Renal cortex interstitium (tissue), 11 donors: Measurements from ENCODE around the gene SPATA25. TPM values are rescaled to one million over a fixed set of nuclear protein-coding genes. Genes with fewer than 3 reads are reported as not detected.

Experiments
- DNase-seq, 11 donors: peaks; one replicate each; pipeline ENCODE4 v3.0.0-alpha.2; 2013; ENCODE audit warnings: low read depth in 9 of 11, low spot score in 4 of 11; ENCODE audit errors: extremely low read depth in 1 of 11
- polyA plus RNA-seq, 3 donors: library from polyadenylated mRNA; unstranded; fragments of 120-200 nt; gene quantifications; one replicate each; pipeline ENCODE4 v1.2.1, GENCODE V29; 2013; ENCODE audit not compliant: insufficient read length in 3 of 3

The SPATA25 gene
- polyA plus RNA-seq, 3 donors: 2.7 to 7.2 (median 3.5) TPM

DNA sequence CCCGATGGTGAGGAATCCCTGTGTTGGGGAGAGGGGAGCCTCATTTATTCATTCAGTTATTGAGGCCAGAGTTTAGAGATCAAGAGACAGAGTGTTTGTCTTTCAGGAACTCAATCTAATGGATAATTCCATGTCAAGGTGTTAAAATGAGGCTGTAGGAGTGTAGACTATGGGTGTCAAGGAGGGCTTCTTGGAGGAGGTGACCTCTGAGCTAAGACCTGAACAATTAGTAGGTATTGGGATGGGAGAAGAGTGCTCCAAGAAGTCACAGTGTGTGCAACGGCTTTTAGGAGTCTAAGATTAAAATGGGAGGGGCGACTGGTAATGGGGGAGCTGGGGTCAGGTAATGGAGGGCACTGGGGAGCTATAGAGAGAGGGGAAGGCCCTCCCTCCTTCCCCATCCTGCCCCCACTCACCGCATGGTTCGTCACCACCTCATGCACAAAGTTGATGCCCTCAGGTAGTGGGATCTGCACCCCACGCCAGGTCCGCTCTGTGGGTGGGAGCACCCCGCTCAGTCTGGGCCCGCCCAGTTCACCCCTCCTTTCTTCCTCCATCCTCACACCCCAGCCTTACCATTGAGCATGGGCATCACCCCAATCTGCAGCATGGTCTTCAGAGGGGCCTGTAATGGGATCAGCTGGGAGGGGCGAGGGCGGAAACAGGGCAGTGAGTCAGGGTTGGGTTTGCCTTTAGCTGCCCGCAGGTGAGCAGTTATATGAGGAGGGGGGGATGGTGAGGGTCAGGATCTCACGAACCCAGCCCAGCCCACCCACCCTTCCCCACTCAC is 11.8 kb upstream of the SPATA25 start:
- no peak for DNase-seq

DNA sequence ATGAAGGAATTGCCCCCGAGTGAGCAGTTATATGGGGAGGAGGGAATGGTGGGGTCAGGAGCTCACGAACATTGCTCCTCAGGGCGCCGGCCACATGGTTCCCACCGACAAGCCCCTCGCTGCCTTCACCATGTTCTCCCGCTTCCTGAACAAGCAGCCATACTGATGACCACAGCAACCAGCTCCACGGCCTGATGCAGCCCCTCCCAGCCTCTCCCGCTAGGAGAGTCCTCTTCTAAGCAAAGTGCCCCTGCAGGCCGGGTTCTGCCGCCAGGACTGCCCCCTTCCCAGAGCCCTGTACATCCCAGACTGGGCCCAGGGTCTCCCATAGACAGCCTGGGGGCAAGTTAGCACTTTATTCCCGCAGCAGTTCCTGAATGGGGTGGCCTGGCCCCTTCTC is 10.9 kb upstream of the SPATA25 start:
- DNase-seq: no peak

DNA sequence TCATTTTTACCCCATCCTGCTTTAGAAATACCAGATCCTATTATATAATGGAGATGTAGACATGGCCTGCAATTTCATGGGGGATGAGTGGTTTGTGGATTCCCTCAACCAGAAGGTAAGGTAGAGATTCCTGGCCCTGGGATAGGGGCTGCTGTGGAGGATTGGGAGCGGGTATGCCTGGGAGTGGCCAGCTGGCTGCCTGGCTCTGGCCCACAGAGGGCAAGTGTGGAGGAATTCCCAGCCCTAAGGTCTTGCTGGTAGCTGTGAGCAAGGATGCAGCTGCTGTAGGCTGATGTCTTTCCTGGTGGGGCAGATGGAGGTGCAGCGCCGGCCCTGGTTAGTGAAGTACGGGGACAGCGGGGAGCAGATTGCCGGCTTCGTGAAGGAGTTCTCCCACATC is 10.3 kb upstream of the SPATA25 start:
- no peak for DNase-seq

DNA sequence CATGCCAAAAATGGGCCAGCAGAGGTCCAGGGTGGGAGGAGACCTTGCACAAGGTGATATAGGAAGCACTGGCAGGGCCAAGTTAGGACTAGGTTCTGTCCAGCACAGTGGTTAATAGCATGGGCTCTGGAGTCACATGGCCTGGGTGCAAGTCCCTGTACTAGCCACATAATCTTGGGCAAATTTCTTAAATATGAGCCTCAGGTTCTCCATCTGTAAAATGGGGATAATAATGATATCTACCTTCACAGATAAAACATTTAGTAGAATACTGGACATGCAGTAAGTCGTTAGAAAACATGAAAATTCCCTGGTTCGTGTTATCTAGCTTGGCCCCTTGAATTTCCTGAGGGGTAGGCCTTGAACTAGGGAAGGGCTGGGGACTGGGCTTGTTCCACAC is 9.9 kb upstream of the SPATA25 start:
- DNase-seq: no peak

DNA sequence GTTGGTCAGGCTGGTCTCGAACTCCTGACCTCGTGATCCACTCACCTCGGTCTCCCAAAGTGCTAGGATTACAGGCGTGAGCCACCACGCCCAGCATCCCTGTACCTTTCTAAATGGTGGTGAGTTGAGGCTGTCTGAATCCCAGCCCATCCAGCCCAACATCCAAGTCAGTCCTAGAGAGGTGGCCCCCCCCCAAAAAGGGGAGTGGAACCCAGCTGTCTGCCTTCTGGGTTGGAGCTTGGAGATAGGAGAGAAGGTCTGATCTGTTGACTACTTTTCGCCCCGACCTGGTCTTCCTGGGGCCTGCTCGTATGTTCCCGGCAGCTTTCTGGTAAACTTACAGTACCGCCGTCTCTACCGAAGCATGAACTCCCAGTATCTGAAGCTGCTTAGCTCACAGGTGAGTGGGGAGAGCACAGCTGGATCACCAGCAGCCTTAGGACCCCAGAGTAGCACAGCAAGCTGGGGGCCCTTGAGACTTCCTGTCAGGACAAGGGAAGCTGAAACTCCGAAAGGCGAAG is 9.3 kb upstream of the SPATA25 start:
- DNase-seq: no peak

DNA sequence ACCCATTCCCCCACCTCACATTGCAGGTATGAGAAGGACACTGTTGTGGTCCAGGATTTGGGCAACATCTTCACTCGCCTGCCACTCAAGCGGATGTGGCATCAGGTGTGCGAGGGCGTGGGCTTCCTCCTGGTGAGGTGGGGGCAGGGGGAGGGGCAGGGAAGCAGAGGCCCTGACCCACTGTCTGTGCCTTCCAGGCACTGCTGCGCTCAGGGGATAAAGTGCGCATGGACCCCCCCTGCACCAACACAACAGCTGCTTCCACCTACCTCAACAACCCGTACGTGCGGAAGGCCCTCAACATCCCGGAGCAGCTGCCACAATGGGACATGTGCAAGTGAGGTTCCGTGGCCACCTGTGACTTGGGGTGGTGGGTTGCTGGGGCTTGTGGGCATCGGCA is 7.4 kb upstream of the SPATA25 start:
- DNase-seq: no peak

DNA sequence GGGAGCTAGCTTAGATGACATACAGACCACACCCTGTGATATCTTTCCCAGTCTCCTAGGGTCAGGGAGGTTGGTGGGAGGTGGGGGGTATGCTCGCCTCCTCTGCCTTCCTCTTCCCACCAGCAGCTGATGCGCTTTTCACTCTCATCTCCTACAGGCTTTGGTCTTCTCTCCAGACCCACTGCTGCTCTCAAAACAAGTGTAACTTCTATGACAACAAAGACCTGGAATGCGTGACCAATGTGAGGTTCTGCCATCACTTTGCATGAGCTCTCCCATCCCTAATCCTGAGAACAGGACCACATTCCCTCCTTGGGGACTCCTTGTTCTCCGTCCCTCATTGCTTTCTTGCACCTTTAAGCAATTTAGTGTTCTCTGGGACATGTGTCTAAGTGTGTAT is 6.4 kb upstream of the SPATA25 start:
- no peak for DNase-seq

DNA sequence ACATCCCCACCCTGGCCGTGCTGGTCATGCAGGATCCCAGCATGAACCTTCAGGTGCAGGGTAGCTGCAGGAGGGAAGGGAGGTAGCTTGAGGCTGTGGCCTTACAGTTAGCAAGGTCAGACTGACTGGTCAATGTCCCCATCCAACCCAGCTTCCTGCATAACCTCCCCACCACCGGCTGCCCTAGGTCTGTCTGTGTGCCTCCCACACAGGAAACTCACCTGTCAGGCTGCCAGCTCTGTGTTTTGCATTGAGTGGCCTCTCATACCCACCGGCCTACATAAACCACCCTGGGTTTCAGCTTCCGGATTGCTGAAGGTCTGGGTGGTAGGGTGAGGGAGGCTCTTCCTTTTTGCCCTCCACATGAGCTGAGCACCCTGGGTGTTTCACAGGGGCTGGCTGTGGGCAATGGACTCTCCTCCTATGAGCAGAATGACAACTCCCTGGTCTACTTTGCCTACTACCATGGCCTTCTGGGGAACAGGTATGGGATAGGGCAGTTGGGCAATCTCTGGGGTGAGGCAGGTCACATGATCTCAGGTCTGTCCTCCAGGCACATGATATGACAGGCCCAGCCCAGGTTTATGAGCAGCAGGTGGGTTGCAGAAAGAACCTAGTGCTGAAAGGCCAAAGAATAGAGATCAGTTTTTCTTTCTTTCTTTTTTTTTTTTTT is 5.5 kb upstream of the SPATA25 start:
- no peak for DNase-seq

DNA sequence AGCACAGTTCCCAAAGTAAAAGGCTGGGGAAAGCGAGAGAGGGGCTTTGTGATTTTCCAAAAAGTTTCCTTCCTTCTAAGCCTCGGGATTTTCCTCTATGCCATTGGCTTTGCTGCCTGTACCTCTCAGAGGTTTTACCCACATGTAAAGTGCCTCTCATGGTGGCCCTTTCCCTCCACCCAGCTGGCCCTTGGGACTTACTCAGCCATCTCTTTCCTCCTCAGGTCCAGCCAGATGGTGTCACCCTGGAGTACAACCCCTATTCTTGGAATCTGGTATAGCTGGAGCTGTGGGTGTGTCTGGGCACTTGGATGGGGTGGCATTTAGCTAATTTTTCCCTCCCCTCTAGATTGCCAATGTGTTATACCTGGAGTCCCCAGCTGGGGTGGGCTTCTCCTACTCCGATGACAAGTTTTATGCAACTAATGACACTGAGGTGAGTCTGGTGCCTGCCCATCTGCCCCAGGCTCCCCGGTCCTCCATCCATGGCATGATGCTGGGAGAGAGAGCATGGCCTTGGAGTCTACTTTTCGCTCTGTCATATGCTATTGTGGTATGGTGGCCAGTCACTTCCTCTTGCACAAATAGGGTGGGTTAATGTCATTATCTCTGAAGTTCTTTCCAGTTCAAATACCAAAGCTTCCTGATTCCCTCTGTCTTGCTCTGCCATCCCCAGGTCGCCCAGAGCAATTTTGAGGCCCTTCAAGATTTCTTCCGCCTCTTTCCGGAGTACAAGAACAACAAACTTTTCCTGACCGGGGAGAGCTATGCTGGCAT is 4.8 kb upstream of the SPATA25 start:
- DNase-seq: no peak

DNA sequence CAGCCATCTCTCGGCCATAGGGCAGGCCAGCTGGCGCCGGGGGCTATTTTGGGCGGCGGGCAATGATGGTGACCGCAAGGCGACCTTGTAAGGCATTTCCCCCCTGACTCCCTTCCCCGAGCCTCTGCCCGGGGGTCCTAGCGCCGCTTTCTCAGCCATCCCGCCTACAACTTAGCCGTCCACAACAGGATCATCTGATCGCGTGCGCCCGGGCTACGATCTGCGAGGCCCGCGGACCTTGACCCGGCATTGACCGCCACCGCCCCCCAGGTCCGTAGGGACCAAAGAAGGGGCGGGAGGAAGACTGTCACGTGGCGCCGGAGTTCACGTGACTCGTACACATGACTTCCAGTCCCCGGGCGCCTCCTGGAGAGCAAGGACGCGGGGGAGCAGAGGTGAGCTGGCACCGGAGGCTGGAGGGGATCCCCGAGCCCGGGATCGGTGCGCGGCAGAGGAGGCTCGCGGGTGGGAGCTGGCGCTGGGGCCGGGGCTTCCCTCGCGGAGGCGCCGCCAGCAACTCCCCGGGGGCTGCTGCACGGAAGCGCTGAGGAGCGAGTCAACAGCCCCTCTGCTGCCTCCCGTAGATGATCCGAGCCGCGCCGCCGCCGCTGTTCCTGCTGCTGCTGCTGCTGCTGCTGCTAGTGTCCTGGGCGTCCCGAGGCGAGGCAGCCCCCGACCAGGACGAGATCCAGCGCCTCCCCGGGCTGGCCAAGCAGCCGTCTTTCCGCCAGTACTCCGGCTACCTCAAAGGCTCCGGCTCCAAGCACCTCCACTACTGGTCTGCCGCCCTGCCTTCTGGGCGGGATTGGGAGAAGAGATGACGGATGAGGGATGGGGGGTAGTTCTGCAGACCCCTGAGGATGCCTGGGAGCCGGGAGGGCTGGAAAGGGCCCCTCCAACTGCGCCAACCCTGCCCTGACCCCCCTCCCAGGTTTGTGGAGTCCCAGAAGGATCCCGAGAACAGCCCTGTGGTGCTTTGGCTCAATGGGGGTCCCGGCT is 3.9 kb upstream of the SPATA25 start, which contains the start of the genes CTSA and NEURL2:
TSS of gene CTSA (plus strand) at position 351 of the 999 bp plus-strand sequence. CDS start at position 585, 234 bp downstream.
TSS of gene NEURL2 (minus strand) at position 224 of the 999 bp plus-strand sequence. CDS start at position 7, 217 bp downstream.
- peak; percentile 77 to 90 (median 87) for DNase-seq

DNA sequence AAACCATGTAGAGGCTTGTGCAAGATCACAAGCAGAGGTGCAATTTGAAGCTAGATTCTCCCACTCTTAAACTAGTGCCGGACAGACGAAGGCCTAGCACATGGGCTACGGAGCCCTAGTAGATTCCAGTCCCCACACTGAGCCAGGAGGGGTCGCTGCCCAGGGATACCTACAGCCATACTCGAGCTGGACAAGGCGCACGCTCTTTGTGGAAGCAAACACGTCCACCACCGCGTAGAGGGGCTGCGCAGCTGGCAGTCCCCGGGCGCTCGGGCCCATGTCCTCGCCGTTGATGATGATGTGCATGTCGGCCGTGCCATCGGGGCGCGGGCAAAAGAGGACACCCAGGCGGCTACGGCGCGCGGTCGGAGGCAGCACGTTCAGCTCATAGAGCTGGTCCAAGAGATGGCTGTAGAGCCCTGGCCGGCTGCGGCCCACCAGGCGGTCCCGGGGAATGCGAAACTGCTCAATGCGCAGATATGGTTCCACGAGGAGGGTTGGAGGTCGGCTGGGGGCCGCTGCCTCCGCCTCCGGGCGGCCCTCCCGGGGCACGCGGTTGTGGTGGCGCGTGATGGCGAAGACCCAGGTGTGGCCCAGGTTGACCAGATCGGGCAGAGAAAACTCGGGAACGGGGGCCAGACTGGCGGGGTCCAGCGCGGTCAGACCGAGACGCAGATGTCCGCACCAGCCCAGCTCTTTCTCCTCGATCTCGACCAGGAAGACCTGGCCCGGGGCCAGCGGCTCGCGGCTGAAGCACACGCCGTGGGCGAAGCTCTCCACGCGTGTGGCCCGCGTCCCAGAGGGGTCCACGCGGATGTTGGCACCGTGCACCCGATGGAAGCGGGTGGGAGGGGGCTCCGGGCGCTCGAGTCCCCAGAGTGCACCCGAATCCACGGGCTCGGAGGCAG is 2.9 kb upstream of the SPATA25 start:
- peak in 10 of 11 donors; percentile 62 to 88 (median 79) for DNase-seq

DNA sequence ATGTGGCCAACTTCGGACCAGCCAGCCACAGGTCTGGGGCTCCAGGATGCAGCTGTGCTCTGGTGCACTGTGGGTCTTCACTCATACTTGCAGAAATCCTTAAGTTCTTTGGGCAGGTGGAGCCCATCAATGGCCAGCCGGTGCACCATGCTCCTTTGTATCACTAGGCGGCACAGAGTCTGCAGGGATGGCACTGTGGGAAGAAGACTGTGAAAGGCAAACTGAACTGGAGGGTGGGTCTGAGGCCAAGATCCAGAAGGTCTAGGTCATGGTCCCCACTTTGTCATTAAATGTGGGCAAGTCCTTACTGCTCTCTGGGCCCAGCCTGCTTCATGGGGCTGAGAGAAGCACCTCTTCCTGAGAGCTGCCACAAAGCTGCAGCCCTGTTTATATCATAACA is 1.3 kb upstream of the SPATA25 start:
- no peak for DNase-seq

DNA sequence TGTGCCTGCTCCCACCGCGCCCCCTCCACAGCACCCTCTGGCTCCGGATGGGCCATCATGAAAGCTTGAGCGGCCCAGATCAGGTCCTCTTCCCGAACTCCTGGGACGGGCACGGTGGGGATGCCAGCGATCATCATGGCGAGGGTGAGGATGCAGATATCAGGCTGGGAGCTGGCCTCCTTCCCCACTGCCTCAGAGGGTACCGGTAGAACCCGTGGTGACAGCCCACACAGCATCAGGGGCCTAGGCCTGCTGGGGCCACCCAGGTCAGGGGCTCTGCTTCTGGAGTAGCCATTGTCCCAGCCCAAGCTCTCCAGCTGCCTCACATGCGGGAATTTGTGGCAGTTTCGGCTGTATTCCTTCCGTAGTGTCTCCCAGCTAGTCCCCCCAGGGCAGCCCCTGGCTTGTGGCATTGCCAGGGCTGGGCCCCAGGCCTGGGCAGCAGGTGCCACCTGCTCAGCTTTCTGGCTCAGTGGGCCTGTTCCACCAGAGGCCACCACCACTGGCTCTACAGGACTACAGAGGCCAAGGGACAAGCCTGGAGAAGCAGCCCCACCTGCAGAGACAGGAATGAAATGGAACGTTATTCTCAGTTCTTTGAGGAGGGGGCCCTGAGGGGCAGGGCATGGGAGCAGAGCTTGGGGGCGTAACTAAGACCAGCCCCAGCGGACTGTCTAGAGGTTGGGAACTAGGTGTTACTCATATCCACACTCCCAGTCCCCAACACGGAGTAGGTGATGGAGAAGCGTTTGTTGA is 654 bp downstream of the SPATA25 start:
- no peak for DNase-seq

DNA sequence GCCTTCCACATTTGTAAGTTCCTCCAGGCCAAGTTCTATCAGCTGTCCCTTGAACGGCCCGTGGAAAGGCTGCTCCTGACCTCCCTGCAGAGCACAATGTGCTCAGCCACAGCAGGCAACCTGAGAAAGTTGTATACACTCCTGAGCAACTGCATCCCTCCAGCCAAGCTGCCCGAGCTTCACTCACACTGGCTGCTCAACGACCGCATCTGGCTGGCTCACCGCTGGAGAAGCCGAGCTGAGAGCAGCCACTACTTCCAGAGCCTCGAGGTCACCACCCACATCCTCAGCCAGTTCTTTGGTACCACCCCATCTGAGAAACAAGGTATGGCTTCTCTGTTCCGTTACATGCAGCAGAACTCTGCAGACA is 4.3 kb downstream of the SPATA25 start:
- DNase-seq: no peak

DNA sequence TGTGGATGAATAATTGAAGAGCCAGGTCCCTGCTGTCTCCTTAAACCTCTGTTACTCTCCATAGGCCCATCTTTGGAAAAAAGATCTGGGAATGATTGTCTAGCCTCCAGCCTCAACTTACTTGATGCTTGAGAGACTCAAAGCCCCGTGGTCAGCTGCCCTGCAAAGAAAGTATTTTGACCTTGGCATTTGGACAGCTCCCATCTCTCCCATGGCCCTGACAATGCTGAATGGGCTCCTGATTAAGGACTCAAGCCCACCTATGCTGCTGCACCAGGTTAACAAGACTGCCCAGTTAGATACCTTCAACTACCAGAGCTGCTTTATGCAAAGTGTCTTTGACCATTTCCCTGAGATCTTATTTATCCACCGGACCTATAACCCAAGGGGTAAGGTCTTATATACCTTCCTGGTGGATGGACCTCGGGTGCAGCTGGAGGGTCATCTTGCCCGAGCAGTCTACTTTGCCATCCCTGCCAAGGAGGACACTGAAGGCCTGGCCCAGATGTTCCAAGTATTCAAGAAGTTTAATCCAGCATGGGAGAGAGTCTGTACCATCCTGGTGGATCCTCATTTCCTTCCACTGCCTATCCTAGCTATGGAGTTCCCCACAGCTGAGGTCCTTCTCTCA is 4.8 kb downstream of the SPATA25 start:
- no peak for DNase-seq
